Hepatocyte (in vitro differentiated cells): ENCODE data around the gene LSM11. TPM values are rescaled to one million over a fixed set of nuclear protein-coding genes. Genes with fewer than 3 reads are reported as not detected.

Source experiments
- DNase-seq: peaks from one replicate; pipeline ENCODE4 v3.0.0-alpha.2; 2016; ENCODE audit warnings: low spot score
- H2AFZ ChIP-seq: fragments of 200-600 bp; sonication (generic); 2 replicates; pipeline ENCODE4 v1.6.0; 2016; ENCODE audit warnings: antibody characterized with exemption, mild to moderate bottlenecking
- H3K27ac ChIP-seq: fragments of 200-600 bp; sonication (generic); 2 replicates; pipeline ENCODE4 v1.5.1; 2016; ENCODE audit warnings: mild to moderate bottlenecking
- H3K27me3 ChIP-seq: fragments of 200-600 bp; sonication (generic); 2 replicates; pipeline ENCODE4 v1.6.1; 2016
- H3K36me3 ChIP-seq: fragments of 200-600 bp; sonication (generic); replicated peaks from 2 replicates; pipeline ENCODE4 v1.5.1; 2016; ENCODE audit warnings: low read depth; ENCODE audit not compliant: insufficient read depth
- H3K4me1 ChIP-seq: fragments of 200-600 bp; sonication (generic); 2 replicates; pipeline ENCODE4 v1.5.1; 2016; ENCODE audit warnings: mild to moderate bottlenecking, moderate library complexity; ENCODE audit not compliant: insufficient read depth
- H3K4me2 ChIP-seq: fragments of 200-600 bp; sonication (generic); 2 replicates; pipeline ENCODE4 v1.6.0; 2016
- H3K4me3 ChIP-seq: fragments of 200-600 bp; sonication (generic); 2 replicates; pipeline ENCODE4 v1.5.1; 2016; ENCODE audit warnings: mild to moderate bottlenecking
- H3K79me2 ChIP-seq: fragments of 200-600 bp; sonication (generic); 2 replicates; pipeline ENCODE4 v1.6.0; 2017; ENCODE audit warnings: mild to moderate bottlenecking
- H3K9me2 ChIP-seq: fragments of 200-600 bp; sonication (generic); replicated peaks from 2 replicates; pipeline ENCODE4 v1.6.0; 2017; ENCODE audit warnings: mild to moderate bottlenecking; ENCODE audit not compliant: insufficient read depth
- H3K9me3 ChIP-seq: fragments of 200-600 bp; sonication (generic); 2 replicates; pipeline ENCODE4 v1.5.1; 2016; ENCODE audit warnings: low read depth, mild to moderate bottlenecking
- H4K20me1 ChIP-seq: fragments of 200-600 bp; sonication (generic); 2 replicates; pipeline ENCODE4 v1.6.0; 2016; ENCODE audit warnings: mild to moderate bottlenecking; ENCODE audit not compliant: insufficient read depth, poor library complexity, severe bottlenecking
- EZH2 ChIP-seq: fragments of 200-600 bp; sonication (generic); IDR thresholded peaks from 2 replicates; pipeline ENCODE4 v1.6.1; 2016; ENCODE audit warnings: antibody characterized with exemption, mild to moderate bottlenecking, borderline replicate concordance
- EZH2phosphoT487 ChIP-seq: fragments of 200-600 bp; sonication (generic); IDR thresholded peaks from one replicate; pipeline ENCODE4 v1.6.1; 2018; ENCODE audit warnings: antibody characterized with exemption, mild to moderate bottlenecking, low read depth, moderate library complexity; ENCODE audit not compliant: unreplicated experiment, severe bottlenecking
- WGBS: methylation state at CpG from one replicate; pipeline ENCODE4 v1.1.6; 2016; ENCODE audit warnings: low lambda C conversion rate; ENCODE audit errors: missing lambda C conversion rate; 5-methylcytosine and 5-hydroxymethylcytosine counted together
- polyA plus RNA-seq: library from polyadenylated mRNA; unstranded; fragments of >200 nt; fragmentation: Nextera tagmentation; extraction: Ambion mirVana; gene quantifications from 2 replicates; pipeline ENCODE4 v1.2.1, GENCODE V29; 2016
- total RNA-seq: library from RNA; depleted of rRNA; stranded (reverse); fragments of >200 nt; gene quantifications from 2 replicates; pipeline ENCODE4 v1.2.3, GENCODE V29; 2014
- TF ChIP-seq, protein P1 (sequence below): fragments of 200-600 bp; sonication (generic); IDR thresholded peaks from 2 replicates; pipeline ENCODE4 v1.5.1; 2016; ENCODE audit warnings: antibody characterized with exemption, mild to moderate bottlenecking; ENCODE audit not compliant: poor library complexity

Gene LSM11
- total and polyA plus RNA-seq, 2 experiments from 2014 or later: 2.1 to 6.4 TPM

DNA sequence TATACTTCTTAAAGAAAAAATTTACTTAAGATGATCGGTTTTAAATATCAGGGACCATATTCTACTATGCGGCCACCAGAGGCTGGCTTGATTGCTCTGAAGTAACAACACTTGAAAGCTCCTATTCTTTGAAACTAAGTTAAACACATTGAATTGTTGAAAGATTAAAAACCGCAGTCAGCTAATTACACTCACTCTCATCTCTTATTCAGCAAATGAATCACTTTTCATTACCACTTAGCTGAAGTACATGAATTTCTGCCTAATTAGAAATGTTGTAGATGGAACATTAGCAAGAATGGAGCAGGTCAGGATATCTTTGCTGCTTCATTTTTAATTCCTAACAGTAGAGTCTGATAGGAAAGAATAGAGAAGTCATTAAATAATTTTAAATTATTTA, 42.3 kb downstream of the LSM11 start:
- WGBS: 91% methylated on average over 3 of the region's 3 CpGs
- Histone ChIP-seq H3K4me3 (no peak overlapping the region), H3K36me3 (no peaks in the 10 kb centered on the region), H2AFZ (no peak overlapping the region), H3K4me2 (no peak overlapping the region), H3K9me3 (no peaks in the 10 kb centered on the region), H3K4me1 (no peaks in the 10 kb centered on the region), H4K20me1 (no peaks in the 10 kb centered on the region), H3K27ac (no peak overlapping the region), H3K9me2 (no peaks in the 10 kb centered on the region), H3K79me2 (no peaks in the 10 kb centered on the region), H3K27me3 (no peaks in the 10 kb centered on the region)
- no peak for DNase-seq
- TF ChIP-seq, protein P1, sequence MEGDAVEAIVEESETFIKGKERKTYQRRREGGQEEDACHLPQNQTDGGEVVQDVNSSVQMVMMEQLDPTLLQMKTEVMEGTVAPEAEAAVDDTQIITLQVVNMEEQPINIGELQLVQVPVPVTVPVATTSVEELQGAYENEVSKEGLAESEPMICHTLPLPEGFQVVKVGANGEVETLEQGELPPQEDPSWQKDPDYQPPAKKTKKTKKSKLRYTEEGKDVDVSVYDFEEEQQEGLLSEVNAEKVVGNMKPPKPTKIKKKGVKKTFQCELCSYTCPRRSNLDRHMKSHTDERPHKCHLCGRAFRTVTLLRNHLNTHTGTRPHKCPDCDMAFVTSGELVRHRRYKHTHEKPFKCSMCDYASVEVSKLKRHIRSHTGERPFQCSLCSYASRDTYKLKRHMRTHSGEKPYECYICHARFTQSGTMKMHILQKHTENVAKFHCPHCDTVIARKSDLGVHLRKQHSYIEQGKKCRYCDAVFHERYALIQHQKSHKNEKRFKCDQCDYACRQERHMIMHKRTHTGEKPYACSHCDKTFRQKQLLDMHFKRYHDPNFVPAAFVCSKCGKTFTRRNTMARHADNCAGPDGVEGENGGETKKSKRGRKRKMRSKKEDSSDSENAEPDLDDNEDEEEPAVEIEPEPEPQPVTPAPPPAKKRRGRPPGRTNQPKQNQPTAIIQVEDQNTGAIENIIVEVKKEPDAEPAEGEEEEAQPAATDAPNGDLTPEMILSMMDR: no peak
- TF ChIP-seq EZH2 (no peak), EZH2phosphoT487 (no peak)

DNA sequence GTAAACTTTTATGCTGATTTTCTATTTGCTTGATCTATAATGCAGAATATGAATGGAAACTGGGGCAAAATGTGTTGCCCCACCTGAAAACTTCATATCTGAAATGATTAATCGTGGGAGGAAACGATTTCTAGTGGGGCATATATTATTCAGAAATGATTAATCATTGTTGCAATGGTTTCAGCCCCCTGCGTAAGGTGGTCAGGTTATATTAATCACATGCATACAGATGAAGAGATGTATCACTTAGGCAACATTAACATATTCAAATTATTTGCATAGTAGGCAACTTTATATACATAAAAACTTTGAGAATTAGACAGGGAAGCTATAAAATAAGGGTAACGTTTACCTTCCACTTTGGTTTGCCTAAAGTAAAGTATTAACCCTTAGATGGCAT, 49.8 kb downstream of the LSM11 start:
- H3K79me2 ChIP-seq: no peaks in the 10 kb centered on the region
- no peaks in the 10 kb centered on the region for H4K20me1 ChIP-seq
- WGBS: 76% methylated on average over 4 of the region's 4 CpGs
- H3K27ac ChIP-seq: no peak overlapping the region
- no peak overlapping the region for H3K4me3 ChIP-seq
- H3K9me2 ChIP-seq: no peaks in the 10 kb centered on the region
- no peaks in the 10 kb centered on the region for H3K27me3 ChIP-seq
- TF ChIP-seq EZH2phosphoT487 (no peak), EZH2 (no peak)
- TF ChIP-seq, protein P1: no peak
- no peaks in the 10 kb centered on the region for H3K36me3 ChIP-seq
- no peak overlapping the region for H2AFZ ChIP-seq
- H3K9me3 ChIP-seq: no peaks in the 10 kb centered on the region
- no peaks in the 10 kb centered on the region for H3K4me1 ChIP-seq
- no peak overlapping the region for H3K4me2 ChIP-seq
- DNase-seq: no peak

DNA sequence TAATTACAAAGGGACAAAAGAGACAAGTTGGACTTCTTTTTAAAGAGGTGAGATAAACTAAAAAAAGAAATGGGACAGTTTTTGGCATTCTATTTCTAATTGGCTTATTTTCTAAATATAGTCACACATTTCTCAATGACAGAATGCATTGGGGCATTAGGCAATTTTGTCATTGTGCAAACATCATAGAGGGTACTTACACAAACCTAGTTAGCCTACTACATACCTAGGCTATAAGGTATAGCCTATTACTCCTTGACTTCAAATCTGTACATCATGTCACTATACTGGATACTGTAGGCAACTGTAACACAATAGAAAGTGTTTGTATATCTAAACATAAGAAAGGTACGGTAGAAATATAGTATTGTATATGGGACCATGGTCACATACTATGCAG, 56.1 kb downstream of the LSM11 start:
- no peaks in the 10 kb centered on the region for H3K9me2 ChIP-seq
- no peaks in the 10 kb centered on the region for H3K79me2 ChIP-seq
- H3K4me2 ChIP-seq: no peak overlapping the region
- no peak for DNase-seq
- H3K27ac ChIP-seq: no peak overlapping the region
- no peaks in the 10 kb centered on the region for H3K27me3 ChIP-seq
- TF ChIP-seq, protein P1: no peak
- TF ChIP-seq EZH2phosphoT487: no peak
- TF ChIP-seq EZH2: no peak
- no peaks in the 10 kb centered on the region for H3K4me1 ChIP-seq
- no peaks in the 10 kb centered on the region for H3K36me3 ChIP-seq
- no peak overlapping the region for H2AFZ ChIP-seq
- no peaks in the 10 kb centered on the region for H4K20me1 ChIP-seq
- H3K4me3 ChIP-seq: no peak overlapping the region
- no peaks in the 10 kb centered on the region for H3K9me3 ChIP-seq
- 95% methylated on average over 1 of the region's 1 CpG for WGBS

DNA sequence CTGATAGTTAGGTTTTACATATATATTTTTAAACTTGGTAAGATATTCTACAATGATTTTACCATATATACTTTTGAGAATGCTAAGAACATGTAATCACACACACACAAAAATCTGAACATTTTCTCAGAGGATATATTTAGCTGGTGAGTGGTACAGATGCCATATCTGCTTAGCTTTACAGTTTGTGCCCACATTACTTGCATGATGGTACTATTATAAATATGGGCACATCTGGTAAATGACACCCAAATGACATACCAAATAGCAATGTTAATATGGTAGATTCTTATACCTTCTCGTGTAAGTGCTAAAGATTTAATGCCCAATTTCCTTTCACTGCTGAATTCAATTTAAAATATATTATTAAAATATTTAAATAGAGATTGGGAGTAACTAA, 56.6 kb downstream of the LSM11 start:
- Histone ChIP-seq H3K79me2 (no peaks in the 10 kb centered on the region), H3K9me3 (no peaks in the 10 kb centered on the region), H3K27ac (no peak overlapping the region), H3K4me3 (no peak overlapping the region), H2AFZ (no peak overlapping the region), H3K27me3 (no peaks in the 10 kb centered on the region), H4K20me1 (no peaks in the 10 kb centered on the region), H3K4me1 (no peaks in the 10 kb centered on the region), H3K4me2 (no peak overlapping the region), H3K9me2 (no peaks in the 10 kb centered on the region), H3K36me3 (no peaks in the 10 kb centered on the region)
- TF ChIP-seq, protein P1: no peak
- TF ChIP-seq EZH2phosphoT487 (no peak), EZH2 (no peak)
- no peak for DNase-seq
- 87% methylated on average over 1 of the region's 1 CpG for WGBS
